ENCODE data around the gene UBXN11. TPM values are rescaled to one million over a fixed set of nuclear protein-coding genes. Genes with fewer than 3 reads are reported as not detected.

UBXN11 gene
- total and polyA plus RNA-seq, 2 donors (not counting 1 experiment from before 2014, with no cell fraction given), result 68.0 to 81.4 TPM

GRCh38 chr1:26286064-26286416 is 20.4 kb downstream of the UBXN11 start:
- Histone ChIP-seq H2AFZ (ENCODE audit: insufficient read depth, low read depth, low read length, poor library complexity, severe bottlenecking) (no peak overlapping the region), H3K27ac (ENCODE audit: low read length in 2 of 2) (peak overlapping the region; percentile 93 to 96), H3K4me1 (ENCODE audit: control insufficient read depth in 2 of 2, insufficient read depth in 2 of 2, low read length in 2 of 2) (peaks cover 84 to 94% of the 10 kb centered on the region in 2 donors), H3K9me3 (ENCODE audit: control extremely low read depth in 1 of 3, control insufficient read depth in 2 of 3, insufficient read depth in 1 of 3, low read length in 2 of 3) (no peaks in the 10 kb centered on the region), H3K79me2 (ENCODE audit: control insufficient read depth, insufficient read depth, low read length) (peaks cover 23% of the 10 kb centered on the region), H3K4me3 (ENCODE audit: control extremely low read depth in 1 of 5, extremely low read depth in 1 of 5, insufficient read depth in 1 of 5, low read depth in 2 of 5, low read length in 4 of 5) (peak overlapping the region in 1 of 5 experiments; percentile 18), H3K4me2 (replicated peaks; ENCODE audit: low read depth, low read length, poor library complexity, severe bottlenecking) (peak overlapping the region; percentile 65), H3K9ac (ENCODE audit: low read length) (peak overlapping the region; percentile 6), H3K36me3 (replicated peaks in 1 of 2; ENCODE audit: control extremely low read depth in 1 of 2, control insufficient read depth in 1 of 2, extremely low read depth in 1 of 2, insufficient read depth in 2 of 2, low read length in 1 of 2) (peaks cover 2 to 18% of the 10 kb centered on the region in 2 experiments), H3K27me3 (replicated peaks in 1 of 4; ENCODE audit: control extremely low read depth in 1 of 4, control insufficient read depth in 3 of 4, insufficient read depth in 4 of 4, low read length in 3 of 4) (no peaks in the 10 kb centered on the region), H4K20me1 (ENCODE audit: control insufficient read depth, insufficient read depth, low read length, poor library complexity, severe bottlenecking) (peaks cover 11% of the 10 kb centered on the region)
- peak overlapping the region; percentile 97 for H3K27ac Mint-ChIP-seq
- no peaks in the 10 kb centered on the region for H3K9me3 Mint-ChIP-seq (ENCODE audit: insufficient read depth)
- DNase-seq (no peak), ATAC-seq (ENCODE audit: low read depth) (no peak)
- intact Hi-C loops (cut with micrococcal nuclease), result loop anchor here (2.0 to 10.0 kb wide), 4 partner anchors 54 to 1889 kb away; partner anchors contain the start of genes CEP85, HMGN2 and PTAFR
- CTCF ChIA-PET, result interaction anchor here (1.2 to 26.4 kb wide), 7 partner anchors 9 to 186 kb away, joined by 3 to 1400 read pairs (median 24); partner anchors contain the start of genes CD52, CEP85, SH3BGRL3 and UBXN11
- H3K27me3 Mint-ChIP-seq, result no peaks in the 10 kb centered on the region
- H3K4me3 Mint-ChIP-seq, result peak overlapping the region; percentile 44
- 90% methylated on average over 1 of the region's 2 CpGs for WGBS (ENCODE audit: insufficient coverage)
- H3K4me1 Mint-ChIP-seq, result peaks cover 95% of the 10 kb centered on the region
- TF ChIP-seq CTCF (IDR thresholded peaks at IDR 0.05) (no peak), EZH2 (IDR thresholded peaks at IDR 0.05; ENCODE audit: borderline replicate concordance, insufficient read depth, low read depth, low read length, poor library complexity, severe bottlenecking) (no peak)
- POLR2A ChIA-PET, result interaction anchor here (2.0 to 21.9 kb wide), 4 partner anchors 10 to 32 kb away, joined by 8 to 1239 read pairs (median 32); partner anchors contain the start of genes CD52 and UBXN11
